Dermis microvascular lymphatic vessel endothelial cell (primary cell): ENCODE measurements around the gene N4BP2L1. TPM values are rescaled to one million over a fixed set of nuclear protein-coding genes. Genes with fewer than 3 reads are reported as not detected.

ENCODE experiments used
- DNase-seq, 2 donors: peaks; one replicate each; pipeline versions ENCODE4 v3.0.0 to v3.0.0-alpha.2; 2010; ENCODE audit warnings: low read depth in 2 of 2
- total RNA-seq: library from RNA; depleted of rRNA; stranded (reverse); fragments of >200 nt; gene quantifications from 2 replicates; pipeline ENCODE4 v1.2.1, GENCODE V29; 2014

The N4BP2L1 gene
- total RNA-seq = 3.7 and 10.4 TPM in 2 replicates

DNA sequence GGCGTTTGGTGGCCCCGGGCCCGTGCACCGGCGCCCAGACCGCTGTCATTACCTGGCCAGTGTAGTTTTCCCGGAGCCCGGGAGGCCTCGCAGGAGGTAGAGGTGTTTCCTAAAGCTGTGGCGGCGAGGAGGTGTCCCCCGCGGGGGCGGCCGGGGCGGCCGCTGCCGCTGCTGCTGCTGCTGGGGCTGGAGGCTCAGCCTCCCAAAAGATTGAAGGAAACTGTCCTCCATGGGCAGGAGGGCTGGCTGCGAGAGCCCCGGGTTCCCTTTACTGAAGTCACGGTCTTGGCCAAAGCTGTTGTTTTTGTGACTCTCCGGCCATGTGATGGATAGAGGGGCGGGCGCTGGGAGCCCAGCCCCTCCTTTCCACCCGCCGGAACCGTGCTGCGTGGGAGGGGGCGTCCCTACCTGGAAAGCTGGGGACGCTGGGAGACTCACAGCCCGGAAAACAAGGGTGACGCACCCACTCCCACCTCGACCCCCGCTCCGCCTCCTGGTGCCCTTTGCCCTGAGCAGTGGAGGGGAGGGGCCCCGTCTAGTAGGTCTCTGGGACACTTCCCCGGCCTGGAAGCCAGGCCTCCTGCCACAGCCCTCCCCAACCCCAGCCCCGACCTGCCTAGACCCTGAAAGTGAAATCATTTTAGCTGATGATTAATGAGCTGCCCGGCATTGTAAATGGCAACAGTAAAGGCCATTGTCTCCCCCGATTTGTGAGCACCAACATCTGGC lies at the start of gene N4BP2L1:
Gene N4BP2L1 (minus strand): TSS at position 279 of the 729 bp plus-strand sequence. CDS start 48 bp downstream, at position 231.
- peak; percentile 63 to 66 for DNase-seq

DNA sequence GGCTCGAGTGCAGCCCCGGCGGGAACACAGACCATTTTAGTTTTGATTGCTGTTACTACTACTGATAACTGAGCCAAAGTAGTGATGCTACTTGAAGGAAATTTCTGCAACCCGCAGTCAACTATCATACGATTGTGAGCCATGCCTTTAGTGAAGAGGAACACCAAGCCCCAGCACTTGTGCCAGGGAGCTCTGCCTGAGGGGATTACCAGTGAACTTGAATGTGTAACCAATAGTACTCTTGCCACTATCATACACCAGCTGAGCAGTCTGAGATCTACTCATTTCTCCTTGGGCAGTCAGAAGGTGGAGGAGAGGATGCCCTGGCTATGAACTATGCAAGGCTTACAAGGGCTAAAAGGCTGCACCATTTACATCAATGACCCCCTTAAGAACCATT lies 49.0 kb upstream of the N4BP2L1 start:
- no peak for DNase-seq

DNA sequence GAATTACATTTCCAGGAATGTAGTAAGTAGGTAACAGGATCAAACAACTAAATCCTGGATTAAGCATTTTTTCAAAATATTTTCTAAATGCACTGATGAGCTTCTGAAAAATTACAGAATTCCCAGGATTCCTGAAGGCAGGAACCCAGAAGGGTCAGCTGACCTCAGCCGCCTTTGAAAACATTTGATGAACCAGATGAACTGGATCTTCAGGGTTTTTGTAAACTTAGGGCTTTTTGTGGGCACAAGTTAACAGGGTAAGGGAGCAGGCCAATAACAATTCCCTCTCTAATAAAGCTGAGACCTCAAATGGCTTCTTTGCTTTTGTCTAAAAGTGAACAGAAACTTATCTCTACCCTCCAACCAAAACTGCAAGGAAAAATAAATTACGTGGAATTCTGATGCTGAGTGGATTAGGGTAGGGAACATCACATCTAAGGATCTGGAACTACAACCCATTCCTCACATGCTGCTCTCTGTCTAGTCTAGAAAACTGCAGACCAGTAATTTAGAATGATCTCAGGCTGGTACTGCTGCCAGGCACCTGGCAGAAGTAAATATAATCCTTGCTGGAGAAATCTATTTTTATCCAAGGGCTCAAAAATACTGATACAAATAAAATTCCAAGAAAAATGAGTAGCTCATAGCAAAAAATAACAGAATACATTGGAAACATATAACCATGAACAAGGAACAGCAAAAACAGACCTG lies 48.2 kb upstream of the N4BP2L1 start:
- no peak for DNase-seq

DNA sequence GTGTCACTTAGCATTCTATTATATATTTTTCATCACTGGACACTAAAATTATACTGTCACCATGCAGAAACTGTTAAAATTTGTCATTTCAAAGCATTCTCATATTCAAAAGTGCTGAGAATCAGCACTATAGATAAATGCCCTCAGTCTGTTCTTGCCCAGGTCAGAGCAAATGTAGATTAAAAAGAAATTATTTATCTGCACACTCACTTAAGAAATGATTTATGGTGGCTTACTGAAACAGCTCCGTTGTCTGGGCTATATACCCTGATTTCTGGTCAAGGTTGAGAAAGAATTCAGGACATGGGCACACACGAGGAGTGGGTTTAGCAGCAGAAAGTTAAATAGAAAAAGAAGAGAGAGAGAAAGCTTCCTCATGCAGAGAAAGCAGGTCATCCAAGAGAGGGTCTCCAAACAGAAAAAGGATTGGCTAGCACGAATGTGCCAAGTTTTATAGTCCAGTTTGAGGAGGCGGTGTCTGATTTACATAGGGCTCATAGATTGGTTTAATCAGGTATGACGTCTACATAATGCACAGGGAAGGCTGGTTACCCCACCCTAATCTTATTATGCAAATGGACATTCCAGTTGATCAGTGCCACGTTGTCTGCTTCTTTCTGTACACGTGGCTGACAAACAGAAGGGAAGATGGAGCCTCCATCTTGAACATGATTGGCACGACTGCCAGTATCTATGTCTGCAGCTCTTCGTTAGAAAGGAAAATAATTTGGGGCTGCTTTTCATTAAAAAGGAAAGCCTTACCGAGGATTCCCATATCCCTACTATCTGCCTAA lies 47.3 kb upstream of the N4BP2L1 start:
- DNase-seq = no peak

DNA sequence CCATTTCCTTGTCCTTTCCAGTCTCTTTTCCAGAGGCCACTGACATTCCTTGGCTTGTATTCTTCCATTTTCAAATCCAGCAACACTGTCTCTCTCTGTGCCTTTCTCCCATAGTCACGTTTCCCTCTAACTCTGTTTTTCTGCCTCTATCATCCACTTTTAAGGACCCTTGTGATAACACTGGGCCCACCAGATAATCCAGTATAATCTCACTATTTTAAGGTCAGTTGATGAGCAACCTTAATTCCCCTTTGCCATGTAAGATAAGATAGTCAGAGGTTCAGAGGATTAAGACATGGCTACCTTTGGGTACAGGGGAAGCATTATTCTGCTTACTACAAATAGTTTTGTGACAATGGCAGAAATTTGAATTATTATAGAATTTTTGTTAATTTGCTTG lies 45.7 kb upstream of the N4BP2L1 start:
- no peak for DNase-seq

DNA sequence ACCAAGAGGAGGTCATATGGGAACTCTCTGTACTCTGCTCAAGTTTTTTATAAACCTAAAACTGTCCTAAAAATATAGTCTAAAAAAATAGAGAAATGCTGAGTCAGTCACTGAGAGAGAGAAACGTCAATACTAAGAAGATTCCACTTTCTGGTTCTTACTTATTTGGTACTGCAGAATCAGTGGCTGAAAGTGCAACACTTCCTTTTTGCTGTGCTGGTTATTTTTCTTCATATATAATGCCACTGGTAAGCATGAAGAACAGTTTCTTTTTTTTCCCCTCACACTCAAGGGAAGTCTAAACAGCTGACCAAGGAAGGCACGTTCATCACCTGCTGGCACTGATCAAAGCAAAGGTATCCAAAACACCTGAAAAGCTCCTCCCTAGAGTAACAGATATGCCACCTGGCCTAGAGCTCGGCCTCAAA lies 44.3 kb upstream of the N4BP2L1 start:
- no peak for DNase-seq

DNA sequence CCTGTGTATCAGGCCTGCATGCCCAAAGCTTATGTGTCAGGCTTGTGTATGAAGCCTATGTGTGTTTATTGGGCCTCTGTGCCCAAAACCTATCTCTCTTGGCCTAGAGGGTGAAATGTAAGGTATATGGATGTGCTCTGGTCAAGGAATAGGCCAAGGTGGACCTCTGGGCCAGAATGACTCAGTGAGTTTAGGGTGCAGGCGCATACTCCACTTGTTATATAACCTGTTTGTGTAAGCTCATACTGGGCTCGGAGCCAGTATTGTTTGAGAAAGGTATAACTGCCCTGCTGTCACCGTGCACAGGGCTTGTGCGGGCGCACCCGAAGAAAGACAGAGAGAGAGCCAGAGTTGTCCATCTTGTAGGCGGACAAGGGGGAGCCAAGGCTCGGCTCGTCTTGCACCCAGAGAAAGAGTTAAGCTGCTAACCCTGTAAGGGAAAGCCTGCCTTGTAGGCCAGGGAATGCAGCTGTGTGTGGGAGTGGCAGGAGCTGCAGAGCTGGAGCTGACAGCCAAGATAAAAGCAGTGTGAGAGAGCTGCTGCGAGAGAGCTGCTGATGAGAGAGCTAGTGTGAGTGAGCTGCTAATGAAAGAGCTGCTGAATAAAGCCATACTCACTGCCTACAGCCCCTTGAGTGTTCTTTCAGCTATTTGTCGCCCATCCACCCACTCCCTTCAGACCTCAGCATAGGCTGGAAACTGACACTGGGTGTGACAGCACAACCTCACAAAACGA lies 43.4 kb upstream of the N4BP2L1 start:
- no peak for DNase-seq

DNA sequence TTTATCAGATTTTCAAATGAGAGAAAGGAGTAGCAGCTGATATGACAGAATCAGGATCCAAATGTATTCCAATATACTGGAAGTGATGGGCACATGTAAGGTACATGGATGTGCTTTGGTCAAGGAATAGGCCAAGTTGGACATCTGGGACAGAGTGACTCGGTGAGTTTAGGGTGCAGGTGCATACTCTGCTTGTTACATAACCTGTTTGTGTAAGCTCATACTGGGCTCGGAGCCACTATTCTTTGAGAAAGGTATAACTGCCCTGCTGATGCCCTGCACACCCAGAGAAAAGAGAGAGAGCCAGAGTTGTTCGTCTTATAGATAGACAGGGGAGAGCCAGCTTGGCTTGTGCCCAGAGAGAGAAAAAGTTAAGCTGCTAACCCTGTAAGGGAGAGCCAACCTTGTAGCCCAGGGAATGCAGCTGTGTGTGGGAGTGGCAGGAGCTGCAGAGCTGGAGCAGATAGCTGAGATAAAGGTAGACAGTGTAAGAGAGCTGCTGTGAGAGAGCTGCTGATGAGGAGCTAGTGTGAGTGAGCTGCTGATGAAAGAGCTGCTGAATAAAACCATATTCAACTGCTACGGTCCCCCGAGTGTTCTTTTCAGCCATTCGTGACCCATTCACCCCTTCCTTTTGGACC lies 40.7 kb upstream of the N4BP2L1 start:
- DNase-seq = no peak

DNA sequence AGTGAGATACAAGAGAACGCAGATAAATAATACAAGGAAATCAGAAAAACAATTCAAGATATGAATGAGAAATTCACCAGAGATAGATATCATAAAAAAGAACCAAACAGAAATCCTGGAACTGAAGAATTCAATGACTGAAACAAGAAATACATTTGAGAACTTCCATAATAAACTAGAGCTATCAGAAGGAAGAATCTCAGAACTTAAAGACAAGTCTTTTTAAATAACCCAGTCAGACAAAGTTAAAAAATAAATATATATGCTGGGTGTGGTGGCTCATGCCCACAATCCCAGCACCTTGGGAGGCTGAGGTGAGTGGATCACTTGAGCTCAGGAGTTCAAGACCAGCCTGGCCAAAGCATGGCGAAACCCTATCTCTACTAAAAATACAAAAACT lies 28.7 kb upstream of the N4BP2L1 start:
- DNase-seq = no peak

DNA sequence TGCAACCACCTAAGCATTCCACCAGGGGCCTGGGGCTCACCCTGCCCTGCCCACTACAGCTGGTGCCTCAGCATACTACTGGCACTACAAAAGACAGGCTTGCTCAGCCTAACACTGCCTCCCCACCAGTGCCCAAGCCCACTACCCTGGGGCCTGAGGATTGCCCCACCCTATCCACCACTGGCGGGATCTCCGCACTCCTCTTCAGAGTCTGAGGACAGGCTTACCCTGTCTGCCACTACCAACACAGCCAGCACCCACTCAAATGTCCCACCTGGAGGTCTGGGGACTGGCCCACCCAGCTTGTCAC lies 27.6 kb upstream of the N4BP2L1 start:
- no peak for DNase-seq

DNA sequence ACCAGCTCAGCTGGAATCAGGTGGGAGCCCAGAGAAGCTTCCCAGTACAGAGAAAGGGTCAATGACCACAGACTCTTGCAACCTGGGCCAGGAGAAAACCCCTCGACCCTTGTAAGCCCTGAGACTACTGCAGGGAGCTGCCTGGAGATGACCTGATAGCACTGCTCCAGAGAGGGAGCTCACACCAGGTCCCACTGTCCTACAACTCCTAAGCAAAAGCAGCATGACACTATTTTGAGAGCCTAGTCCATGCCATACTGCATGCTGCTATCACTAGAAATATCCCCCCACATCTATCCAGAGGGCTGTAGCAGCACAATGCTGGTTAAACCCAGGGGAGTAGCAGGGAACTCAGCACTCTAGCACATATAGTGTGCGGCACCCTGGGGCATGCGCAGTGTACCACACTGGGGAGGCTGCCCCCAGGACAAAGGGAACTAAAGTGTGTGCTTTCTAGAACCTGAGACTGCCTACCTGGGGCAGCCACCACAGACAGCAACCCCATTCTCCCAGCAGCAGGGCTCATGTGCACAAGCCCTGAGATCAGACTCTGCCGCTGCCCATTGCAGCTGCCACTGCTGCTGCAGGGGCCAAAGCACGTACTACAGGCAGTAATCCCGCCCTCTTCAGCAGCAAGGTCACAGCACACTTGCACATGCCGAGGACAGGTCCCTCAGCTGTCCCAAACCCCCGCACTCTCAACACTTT lies 27.1 kb upstream of the N4BP2L1 start:
- no peak for DNase-seq

DNA sequence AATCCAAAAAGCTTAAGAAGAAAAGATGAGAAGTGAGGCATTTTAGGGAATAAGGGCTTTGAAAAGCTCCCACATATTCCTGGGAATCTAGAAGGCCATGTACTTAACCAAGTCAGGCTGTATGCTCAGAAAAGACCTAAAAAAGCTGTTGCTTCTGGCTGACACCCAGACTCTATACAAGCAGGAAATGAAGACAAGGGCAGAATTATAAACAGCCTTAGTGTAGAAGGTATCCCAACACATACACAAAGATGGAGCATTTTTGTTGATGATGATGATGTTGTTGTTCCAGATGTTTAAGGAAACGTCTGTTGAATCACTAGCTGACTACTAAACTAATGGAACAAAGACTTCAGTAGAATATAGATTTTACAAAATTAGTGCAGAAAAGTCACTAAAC lies 26.1 kb upstream of the N4BP2L1 start:
- peak in 1 of 2 donors; percentile 32 for DNase-seq

DNA sequence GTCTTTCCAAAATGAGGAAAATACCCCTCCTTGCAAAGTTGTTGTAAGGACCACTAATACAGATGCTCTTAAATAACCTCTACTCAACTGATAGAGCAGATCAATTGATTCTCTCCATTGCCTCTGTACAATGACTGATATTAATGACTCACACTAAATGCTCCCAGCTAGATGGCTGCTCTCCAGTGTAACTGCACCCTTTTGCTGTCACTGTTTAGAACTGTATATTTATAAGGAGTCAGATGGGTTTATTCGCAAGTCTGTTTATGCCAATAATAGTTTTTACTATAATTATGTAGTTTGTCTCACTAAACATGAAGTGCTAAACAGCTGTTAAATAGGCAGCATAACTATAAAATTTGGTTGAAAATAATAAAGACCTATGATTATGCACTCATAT lies 21.0 kb upstream of the N4BP2L1 start:
- no peak for DNase-seq

DNA sequence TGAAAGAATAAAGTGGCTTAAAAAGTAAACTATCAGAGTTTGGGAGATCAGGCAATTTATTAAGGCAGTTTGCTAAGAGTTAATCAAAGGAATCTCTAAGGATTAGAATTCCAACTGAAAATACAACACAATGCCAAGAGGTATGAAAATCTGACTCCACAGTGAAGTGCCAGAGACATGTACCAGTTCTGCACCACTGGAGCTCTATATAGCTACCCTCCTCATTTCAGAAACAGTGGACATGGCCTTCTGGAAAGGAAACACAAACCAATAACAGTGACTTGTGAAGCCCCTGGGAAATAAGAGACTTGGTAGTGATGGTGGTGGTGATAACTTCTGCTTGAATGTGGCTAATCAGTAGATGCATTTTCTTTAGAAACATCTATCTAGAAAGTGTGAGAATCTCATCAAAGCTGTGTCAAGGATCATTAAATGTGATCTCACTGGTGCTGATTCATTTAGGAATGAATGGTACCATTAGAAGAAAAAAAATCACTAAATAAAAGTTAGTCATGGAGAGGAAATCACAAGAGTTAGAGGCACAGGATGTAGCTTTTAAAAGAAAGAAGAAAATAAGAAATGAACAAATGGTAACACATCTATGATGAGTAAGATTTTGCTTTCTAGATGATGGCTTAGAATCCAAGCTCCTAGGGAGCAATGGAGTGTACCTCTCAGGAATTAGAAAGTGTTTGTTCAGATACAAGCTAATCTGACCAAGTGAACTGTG lies 20.1 kb upstream of the N4BP2L1 start:
- no peak for DNase-seq

DNA sequence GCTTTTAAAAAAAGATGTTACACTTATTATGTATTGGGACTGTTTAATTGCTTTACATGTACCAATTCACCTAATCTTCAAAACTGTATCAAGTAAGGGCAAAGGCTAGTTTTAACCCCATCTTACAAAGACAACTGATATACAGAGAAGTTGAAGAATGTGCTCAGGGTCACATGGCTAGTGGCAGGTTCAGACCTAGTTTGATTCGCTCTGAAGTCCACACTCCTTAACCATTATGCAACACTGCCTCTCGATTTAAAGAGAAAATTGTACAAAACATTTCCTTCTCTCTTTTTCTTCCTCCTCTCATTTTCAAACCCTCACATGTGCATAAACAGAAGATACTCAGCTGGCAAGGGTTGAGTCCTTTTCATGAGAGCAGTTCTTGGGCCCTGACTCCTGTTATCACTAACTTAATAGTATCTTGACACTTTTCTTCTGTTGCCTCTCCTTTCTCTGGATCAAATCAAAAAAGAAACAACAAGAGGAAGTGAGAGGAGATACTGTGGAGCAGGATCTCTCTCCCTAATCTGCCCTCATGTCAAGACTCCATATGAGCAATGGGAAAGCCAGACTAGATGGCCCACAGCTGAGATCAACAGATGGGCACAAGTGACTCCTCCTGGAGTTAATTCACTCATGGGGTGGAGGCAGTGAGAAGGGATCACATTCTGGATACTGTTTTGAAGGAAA lies 19.0 kb upstream of the N4BP2L1 start:
- no peak for DNase-seq

DNA sequence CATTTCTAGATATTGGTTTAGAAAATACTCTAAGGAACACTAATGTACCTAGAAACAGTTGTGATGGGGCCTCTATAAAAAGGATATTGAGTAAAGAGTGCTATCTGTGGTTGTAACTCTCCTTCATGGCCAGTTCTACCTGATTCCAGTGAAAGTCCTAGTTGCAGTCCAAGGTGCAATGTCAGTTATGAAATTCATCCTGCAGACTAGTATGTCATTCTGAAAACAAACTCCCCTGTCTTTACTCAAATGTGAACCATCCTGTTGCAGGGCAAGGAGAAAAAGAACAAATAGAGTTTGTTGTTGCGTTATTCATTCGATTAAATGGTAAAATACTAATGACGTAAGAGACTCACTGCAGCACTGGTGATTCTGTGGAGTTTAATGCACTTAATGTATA lies 18.3 kb upstream of the N4BP2L1 start:
- DNase-seq = no peak

DNA sequence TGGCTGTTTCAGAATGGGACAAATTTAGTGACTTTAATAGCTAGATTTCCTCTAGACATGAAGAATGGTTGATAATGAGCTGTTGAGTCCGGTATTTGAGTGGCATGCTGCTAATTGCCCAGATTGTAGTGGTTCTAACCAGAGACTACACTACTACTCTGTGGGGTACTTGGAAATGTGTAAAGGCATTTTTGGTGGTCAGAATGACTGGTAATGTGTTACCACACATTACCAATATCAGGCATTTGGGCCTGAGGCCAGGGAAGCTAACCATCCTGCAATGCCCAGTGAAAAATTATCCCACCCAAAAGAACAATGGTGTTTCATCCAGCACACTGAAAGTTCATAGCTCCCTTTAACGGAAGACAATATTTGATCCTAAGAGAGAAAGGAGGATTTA lies 17.5 kb upstream of the N4BP2L1 start:
- no peak for DNase-seq

DNA sequence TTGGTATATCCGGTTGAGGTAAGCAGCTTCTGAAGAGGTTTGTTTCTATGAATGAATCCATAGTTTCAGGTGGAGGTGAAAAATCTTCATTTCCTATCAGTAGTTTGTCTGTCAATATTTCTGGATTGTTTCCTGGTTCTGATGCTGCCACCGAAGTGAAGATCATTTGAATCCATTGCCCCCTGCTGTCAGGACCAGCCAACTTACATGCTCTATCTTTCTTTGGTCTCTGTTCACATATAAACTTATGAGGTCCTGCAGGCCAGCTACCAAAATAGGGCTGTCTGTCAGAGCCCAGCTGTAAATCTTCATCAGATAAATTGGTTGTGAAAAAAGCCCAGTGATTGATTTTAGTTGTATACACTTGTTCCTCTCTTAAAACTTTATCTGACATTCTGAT lies 15.2 kb upstream of the N4BP2L1 start:
- DNase-seq = peak; percentile 50 to 64

DNA sequence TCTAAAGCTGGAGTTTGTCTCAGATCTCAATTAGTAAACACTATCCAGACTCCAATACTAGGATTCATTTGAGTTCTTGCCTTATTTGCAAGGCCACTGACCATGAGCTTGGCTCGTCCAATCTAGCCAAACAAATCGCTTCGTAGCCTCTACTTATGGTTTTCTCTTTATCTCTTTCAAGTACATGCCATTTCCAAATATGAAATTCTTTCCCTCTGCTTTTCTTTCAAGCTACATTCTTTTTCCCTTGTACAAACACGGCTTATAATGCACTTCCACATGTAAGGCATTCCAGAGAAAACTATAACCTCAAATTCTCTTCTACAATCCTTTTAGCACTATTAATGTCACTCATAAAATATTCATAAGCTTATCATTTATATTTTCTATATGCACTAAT lies 10.9 kb upstream of the N4BP2L1 start:
- no peak for DNase-seq
